Measurements from ENCODE around the gene ADGRA3.

The ADGRA3 gene

DNA sequence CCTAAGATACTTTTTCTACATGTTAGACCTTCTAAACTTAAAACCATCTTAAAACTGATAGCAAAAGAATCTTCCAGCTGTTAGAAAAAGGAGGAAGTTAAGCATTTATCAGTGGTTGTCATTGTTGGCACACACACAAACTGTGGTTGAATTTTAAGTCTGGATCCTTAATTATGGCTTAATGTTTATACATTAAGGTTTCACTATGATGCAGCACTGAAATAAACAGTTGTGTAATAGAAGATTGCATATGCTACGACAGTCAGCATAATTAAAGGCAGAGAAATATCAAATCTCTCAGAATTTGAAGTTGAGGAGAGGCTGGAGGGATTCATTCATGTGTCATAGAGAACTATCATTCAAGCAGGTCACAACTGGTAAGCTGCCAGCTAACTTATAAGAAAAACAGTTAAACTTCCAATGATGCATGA is 32.3 kb downstream of the ADGRA3 start:
- H2AFZ ChIP-seq (ENCODE audit: low read length): no peak overlapping the region

DNA sequence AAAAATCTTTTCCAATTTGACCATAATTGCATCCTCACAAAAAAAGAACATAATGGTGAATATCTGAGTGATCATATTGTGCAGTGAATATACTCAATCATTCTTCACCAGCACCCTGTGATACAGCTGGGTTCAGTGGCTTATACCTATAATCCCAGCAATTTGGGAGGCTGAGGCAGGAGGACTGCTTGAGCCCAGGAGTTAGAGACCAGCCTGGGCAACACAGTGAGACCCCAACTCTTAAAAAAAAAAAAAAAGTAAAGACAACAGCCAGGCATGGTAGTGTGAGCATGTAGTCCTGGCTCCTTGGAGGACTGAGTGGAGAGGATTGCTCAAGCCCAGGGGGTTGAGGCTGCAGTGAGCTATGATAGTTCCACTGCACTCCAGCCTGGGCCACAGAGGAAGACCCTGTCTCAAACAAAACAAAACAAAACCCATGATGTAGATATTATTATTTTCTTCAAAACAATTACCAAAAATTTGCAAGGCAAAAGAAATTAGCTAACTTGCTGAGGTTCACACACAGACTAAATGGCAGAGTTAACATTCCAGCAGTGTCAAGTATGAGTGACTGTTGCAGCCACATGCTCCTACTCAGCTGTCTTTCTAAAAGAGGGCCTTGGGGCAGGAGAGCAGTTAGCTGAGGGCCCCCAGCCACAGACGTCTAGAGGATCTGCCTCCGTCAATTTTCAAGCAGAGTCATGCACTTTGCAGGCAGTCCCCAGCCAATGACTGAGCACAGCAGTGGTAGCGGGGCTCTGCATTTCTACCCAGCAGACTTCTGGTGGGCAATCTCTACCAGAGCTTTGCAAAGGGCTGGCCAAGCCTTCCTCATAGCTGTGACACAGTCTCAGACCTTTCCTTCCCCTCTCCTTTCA is 33.4 kb downstream of the ADGRA3 start:
- Histone ChIP-seq H2AFZ (ENCODE audit: low read length) (no peak overlapping the region), H3K9me3 (replicated peaks; ENCODE audit: insufficient read depth, low read length) (no peaks in the 10 kb centered on the region), H3K4me3 (ENCODE audit: low read length) (no peak overlapping the region), H3K9me2 (replicated peaks; ENCODE audit: insufficient read depth, low read length) (no peaks in the 10 kb centered on the region), H3F3A (ENCODE audit: insufficient read depth, low read length) (0 out of 2 replicates have a peak, but pooled peaks cover 4% of the 10 kb centered on the region), H3K4me1 (ENCODE audit: low read length) (peaks cover 4% of the 10 kb centered on the region; the same call in 1 of the 2 replicates), H3K27me3 (replicated peaks; ENCODE audit: insufficient read depth, low read length) (no peaks in the 10 kb centered on the region), H3K27ac (ENCODE audit: low read length) (no peak overlapping the region), H3K79me2 (ENCODE audit: low read length) (peaks cover 9% of the 10 kb centered on the region; the same call in 1 of the 2 replicates), H3K9ac (ENCODE audit: low read length) (no peak overlapping the region), H3K4me2 (ENCODE audit: low read depth, low read length) (no peak overlapping the region), H3K36me3 (replicated peaks; ENCODE audit: insufficient read depth, low read length) (no peaks in the 10 kb centered on the region), H4K20me1 (ENCODE audit: insufficient read depth, low read length) (no peaks in the 10 kb centered on the region)
- TF ChIP-seq, protein P1, sequence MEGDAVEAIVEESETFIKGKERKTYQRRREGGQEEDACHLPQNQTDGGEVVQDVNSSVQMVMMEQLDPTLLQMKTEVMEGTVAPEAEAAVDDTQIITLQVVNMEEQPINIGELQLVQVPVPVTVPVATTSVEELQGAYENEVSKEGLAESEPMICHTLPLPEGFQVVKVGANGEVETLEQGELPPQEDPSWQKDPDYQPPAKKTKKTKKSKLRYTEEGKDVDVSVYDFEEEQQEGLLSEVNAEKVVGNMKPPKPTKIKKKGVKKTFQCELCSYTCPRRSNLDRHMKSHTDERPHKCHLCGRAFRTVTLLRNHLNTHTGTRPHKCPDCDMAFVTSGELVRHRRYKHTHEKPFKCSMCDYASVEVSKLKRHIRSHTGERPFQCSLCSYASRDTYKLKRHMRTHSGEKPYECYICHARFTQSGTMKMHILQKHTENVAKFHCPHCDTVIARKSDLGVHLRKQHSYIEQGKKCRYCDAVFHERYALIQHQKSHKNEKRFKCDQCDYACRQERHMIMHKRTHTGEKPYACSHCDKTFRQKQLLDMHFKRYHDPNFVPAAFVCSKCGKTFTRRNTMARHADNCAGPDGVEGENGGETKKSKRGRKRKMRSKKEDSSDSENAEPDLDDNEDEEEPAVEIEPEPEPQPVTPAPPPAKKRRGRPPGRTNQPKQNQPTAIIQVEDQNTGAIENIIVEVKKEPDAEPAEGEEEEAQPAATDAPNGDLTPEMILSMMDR (IDR thresholded peaks at IDR 0.05; ENCODE audit: low read length): no peak
- no peak for DNase-seq

More for the DNA sequence above, 32.3 kb downstream of the ADGRA3 start:
- H3K4me3 ChIP-seq (ENCODE audit: low read length): no peak overlapping the region
- no peaks in the 10 kb centered on the region for H3K27me3 ChIP-seq (replicated peaks; ENCODE audit: insufficient read depth, low read length)
- no peak overlapping the region for H3K4me2 ChIP-seq (ENCODE audit: low read depth, low read length)
- DNase-seq: no peak
- no peak overlapping the region for H3K9ac ChIP-seq (ENCODE audit: low read length)
- no peak for TF ChIP-seq EZH2 (optimal IDR thresholded peaks at IDR 0.05; ENCODE audit: low read depth, low read length)
- H3K9me3 ChIP-seq (replicated peaks; ENCODE audit: insufficient read depth, low read length): no peaks in the 10 kb centered on the region
- no peaks in the 10 kb centered on the region for H3K9me2 ChIP-seq (replicated peaks; ENCODE audit: insufficient read depth, low read length)
- 0 out of 2 replicates have a peak, but pooled peaks cover 2% of the 10 kb centered on the region for H3F3A ChIP-seq (ENCODE audit: insufficient read depth, low read length)
- peaks cover 1% of the 10 kb centered on the region; the same call in 1 of the 2 replicates for H3K4me1 ChIP-seq (ENCODE audit: low read length)
- no peaks in the 10 kb centered on the region for H3K36me3 ChIP-seq (replicated peaks; ENCODE audit: insufficient read depth, low read length)
- H3K27ac ChIP-seq (ENCODE audit: low read length): no peak overlapping the region
- H3K79me2 ChIP-seq (ENCODE audit: low read length): peaks cover 14% of the 10 kb centered on the region
- H4K20me1 ChIP-seq (ENCODE audit: insufficient read depth, low read length): no peaks in the 10 kb centered on the region

DNA sequence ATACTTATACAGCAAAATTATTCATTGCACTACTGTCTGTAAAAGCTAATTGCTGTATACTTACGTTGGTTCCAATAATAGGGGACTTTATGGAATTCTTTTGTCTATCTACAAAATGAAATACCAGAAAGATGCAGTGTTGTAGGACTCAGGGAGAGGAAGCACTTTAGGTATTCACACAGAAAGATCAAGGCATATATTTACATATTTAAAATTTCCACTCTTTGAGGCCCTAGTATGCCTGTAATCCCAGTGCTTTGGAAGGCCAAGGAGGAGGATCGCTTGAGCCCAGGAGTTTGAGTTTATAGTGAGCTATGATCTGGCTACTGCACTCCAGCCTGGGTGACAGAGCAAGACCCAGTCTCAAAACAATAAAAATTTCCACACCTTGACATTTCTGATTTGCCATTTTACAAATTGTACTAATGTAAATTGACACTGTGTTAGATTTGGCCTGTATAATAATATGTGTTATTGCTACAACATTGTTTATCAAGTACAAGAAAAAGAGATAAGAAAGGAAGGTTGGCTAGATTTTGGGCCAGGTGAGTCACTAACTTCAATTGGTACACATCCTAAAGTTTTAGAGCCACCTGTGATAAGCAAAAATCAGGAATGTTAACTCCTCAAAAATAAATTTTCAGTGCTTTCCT is 35.1 kb downstream of the ADGRA3 start:
- Histone ChIP-seq H3K4me3 (ENCODE audit: low read length) (no peak overlapping the region), H3K9me3 (replicated peaks; ENCODE audit: insufficient read depth, low read length) (no peaks in the 10 kb centered on the region), H3K9me2 (replicated peaks; ENCODE audit: insufficient read depth, low read length) (no peaks in the 10 kb centered on the region), H3K4me1 (ENCODE audit: low read length) (peaks cover 4% of the 10 kb centered on the region; the same call in 1 of the 2 replicates), H3K79me2 (ENCODE audit: low read length) (peaks cover 9% of the 10 kb centered on the region; the same call in 1 of the 2 replicates), H3F3A (ENCODE audit: insufficient read depth, low read length) (0 out of 2 replicates have a peak, but pooled peaks cover 4% of the 10 kb centered on the region), H2AFZ (ENCODE audit: low read length) (no peak overlapping the region), H3K27ac (ENCODE audit: low read length) (no peak overlapping the region), H3K9ac (ENCODE audit: low read length) (no peak overlapping the region), H3K4me2 (ENCODE audit: low read depth, low read length) (no peak overlapping the region), H4K20me1 (ENCODE audit: insufficient read depth, low read length) (no peaks in the 10 kb centered on the region), H3K36me3 (replicated peaks; ENCODE audit: insufficient read depth, low read length) (no peaks in the 10 kb centered on the region), H3K27me3 (replicated peaks; ENCODE audit: insufficient read depth, low read length) (no peaks in the 10 kb centered on the region)
- no peak for DNase-seq
- TF ChIP-seq EZH2 (optimal IDR thresholded peaks at IDR 0.05; ENCODE audit: low read depth, low read length) (no peak), EZH2phosphoT487 (IDR thresholded peaks at IDR 0.05; ENCODE audit: low read length) (no peak)
- TF ChIP-seq, protein P1 (IDR thresholded peaks at IDR 0.05; ENCODE audit: low read length): no peak
